ENCODE results near the gene CENPW. TPM values are rescaled to one million over a fixed set of nuclear protein-coding genes. Genes with fewer than 3 reads are reported as not detected.
A peak's percentile ranks its signal among the peaks of the same experiment; 100 is the strongest.

Gene CENPW
- total RNA-seq, 1 experiment from 2014 or later, result 82.3 TPM

DNA sequence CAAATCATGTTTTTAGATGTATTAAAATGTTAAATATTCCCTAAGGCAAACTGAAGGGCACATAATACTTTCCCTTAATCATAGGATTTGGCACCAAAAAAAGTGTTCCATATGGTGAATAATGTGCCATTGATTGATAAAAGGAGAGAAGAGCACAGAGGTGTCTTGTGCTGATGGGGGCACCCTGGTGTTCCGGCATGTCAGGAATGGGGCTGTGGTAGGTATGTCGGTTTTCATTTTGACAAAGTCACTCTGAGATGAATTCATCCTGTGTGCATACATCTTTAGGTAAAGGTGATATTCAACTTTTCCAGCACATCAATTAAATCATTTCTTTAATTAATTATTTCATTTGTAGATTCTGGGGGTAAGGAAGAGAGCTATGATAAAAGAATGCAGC lies 36.8 kb downstream of the CENPW start:
- H2BK5ac ChIP-seq (ENCODE audit: insufficient read length, low read length), result no peak overlapping the region
- no peak overlapping the region for H2AK5ac ChIP-seq (ENCODE audit: insufficient read length, low read length)
- H2AFZ ChIP-seq (ENCODE audit: low read length), result no peak overlapping the region
- H3K23me2 ChIP-seq (ENCODE audit: insufficient read length, low read depth, low read length, poor library complexity, severe bottlenecking), result no peaks in the 10 kb centered on the region
- no peak overlapping the region for H3K14ac ChIP-seq (ENCODE audit: insufficient read depth, low read length)
- H2BK15ac ChIP-seq (ENCODE audit: low read depth, low read length), result no peak overlapping the region
- no peaks in the 10 kb centered on the region for H4K20me1 ChIP-seq (ENCODE audit: control insufficient read depth, insufficient read depth, insufficient read length)
- no peak overlapping the region for H3K18ac ChIP-seq (ENCODE audit: insufficient read length, low read depth, low read length)
- DNase-seq, result no peak
- H3K4me2 ChIP-seq (ENCODE audit: insufficient read depth, insufficient read length, low read length), result no peak overlapping the region
- H3K9me3 ChIP-seq (ENCODE audit: control insufficient read depth, low read depth, low read length), result peaks cover 10% of the 10 kb centered on the region
- H3K56ac ChIP-seq (ENCODE audit: insufficient read length, low read depth, low read length), result no peak overlapping the region
- Mint-ChIP-seq H3K9me3 (peaks cover 10% of the 10 kb centered on the region in 2 experiments), H3K27me3 (ENCODE audit: low read depth) (no peaks in the 10 kb centered on the region), H3K4me1 (peaks cover 8 to 9% of the 10 kb centered on the region in 2 experiments), H3K36me3 (ENCODE audit: insufficient read depth in 1 of 3, low read depth in 3 of 3) (peaks cover 13 to 15% (median 15%) of the 10 kb centered on the region in 3 experiments), H3K4me3 (no peak overlapping the region), H3K27ac (peak overlapping the region in 1 of 3 experiments; percentile 44; a peak in 1 of 7 replicates)
- no peaks in the 10 kb centered on the region for H3K4me1 ChIP-seq (ENCODE audit: insufficient read depth, low read length)
- no peaks in the 10 kb centered on the region for H3K79me1 ChIP-seq (ENCODE audit: insufficient read depth, low read depth, low read length, poor library complexity, severe bottlenecking)
- no peak overlapping the region for H4K8ac ChIP-seq (replicated peaks; ENCODE audit: insufficient read length, low read depth, low read length)
- H2BK20ac ChIP-seq (ENCODE audit: low read depth, low read length, poor library complexity, severe bottlenecking), result no peak overlapping the region
- H4K5ac ChIP-seq (ENCODE audit: insufficient read length, low read depth, low read length), result no peak overlapping the region
- H3K27me3 ChIP-seq (ENCODE audit: insufficient read depth, low read length), result no peaks in the 10 kb centered on the region
- H3K79me2 ChIP-seq (ENCODE audit: insufficient read depth, low read length), result no peaks in the 10 kb centered on the region
- no peak overlapping the region for H2BK120ac ChIP-seq (ENCODE audit: low read depth, low read length, poor library complexity, severe bottlenecking)
- TF ChIP-seq, protein P1, sequence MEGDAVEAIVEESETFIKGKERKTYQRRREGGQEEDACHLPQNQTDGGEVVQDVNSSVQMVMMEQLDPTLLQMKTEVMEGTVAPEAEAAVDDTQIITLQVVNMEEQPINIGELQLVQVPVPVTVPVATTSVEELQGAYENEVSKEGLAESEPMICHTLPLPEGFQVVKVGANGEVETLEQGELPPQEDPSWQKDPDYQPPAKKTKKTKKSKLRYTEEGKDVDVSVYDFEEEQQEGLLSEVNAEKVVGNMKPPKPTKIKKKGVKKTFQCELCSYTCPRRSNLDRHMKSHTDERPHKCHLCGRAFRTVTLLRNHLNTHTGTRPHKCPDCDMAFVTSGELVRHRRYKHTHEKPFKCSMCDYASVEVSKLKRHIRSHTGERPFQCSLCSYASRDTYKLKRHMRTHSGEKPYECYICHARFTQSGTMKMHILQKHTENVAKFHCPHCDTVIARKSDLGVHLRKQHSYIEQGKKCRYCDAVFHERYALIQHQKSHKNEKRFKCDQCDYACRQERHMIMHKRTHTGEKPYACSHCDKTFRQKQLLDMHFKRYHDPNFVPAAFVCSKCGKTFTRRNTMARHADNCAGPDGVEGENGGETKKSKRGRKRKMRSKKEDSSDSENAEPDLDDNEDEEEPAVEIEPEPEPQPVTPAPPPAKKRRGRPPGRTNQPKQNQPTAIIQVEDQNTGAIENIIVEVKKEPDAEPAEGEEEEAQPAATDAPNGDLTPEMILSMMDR (conservative IDR thresholded peaks at IDR 0.05), result no peak
- H4K91ac ChIP-seq (ENCODE audit: insufficient read length, low read depth, low read length), result no peak overlapping the region
- H2BK12ac ChIP-seq (ENCODE audit: insufficient read length, low read depth, low read length), result no peak overlapping the region
- no peak overlapping the region for H3K27ac ChIP-seq (ENCODE audit: insufficient read length, low read depth, low read length)
- no peak overlapping the region for H3K23ac ChIP-seq (ENCODE audit: insufficient read length, low read depth, low read length)
- H3K4ac ChIP-seq (ENCODE audit: low read depth, low read length), result no peak overlapping the region
- WGBS (ENCODE audit: extremely low coverage, insufficient read length, low lambda C conversion rate), result no CpG with 5 or more reads among the region's 2 CpGs
- no peak overlapping the region for H3K9ac ChIP-seq (ENCODE audit: extremely low read depth, insufficient read length, low read length)
- no peak overlapping the region for H3T11ph ChIP-seq (ENCODE audit: low read length)
